ENCODE data around the gene TTLL5.

Gene TTLL5

DNA sequence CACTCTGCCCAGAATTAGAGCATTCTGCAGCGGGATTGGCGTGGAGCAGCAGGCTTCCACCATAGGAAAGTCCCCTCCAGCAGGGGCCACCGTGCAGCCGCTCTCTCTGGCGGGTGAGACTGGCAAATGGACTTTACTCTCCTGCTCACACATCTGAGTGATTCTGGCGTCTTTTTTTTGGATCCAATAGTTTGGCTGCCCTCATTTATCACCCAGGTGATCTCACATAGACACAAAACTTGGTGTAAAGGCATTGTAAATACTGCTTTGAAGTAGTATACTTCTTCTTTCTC, 190.5 kb downstream of the TTLL5 start:
- DNase-seq = no peak
- H3K27me3 ChIP-seq = no peaks in the 10 kb centered on the region
- TF ChIP-seq, protein P1, sequence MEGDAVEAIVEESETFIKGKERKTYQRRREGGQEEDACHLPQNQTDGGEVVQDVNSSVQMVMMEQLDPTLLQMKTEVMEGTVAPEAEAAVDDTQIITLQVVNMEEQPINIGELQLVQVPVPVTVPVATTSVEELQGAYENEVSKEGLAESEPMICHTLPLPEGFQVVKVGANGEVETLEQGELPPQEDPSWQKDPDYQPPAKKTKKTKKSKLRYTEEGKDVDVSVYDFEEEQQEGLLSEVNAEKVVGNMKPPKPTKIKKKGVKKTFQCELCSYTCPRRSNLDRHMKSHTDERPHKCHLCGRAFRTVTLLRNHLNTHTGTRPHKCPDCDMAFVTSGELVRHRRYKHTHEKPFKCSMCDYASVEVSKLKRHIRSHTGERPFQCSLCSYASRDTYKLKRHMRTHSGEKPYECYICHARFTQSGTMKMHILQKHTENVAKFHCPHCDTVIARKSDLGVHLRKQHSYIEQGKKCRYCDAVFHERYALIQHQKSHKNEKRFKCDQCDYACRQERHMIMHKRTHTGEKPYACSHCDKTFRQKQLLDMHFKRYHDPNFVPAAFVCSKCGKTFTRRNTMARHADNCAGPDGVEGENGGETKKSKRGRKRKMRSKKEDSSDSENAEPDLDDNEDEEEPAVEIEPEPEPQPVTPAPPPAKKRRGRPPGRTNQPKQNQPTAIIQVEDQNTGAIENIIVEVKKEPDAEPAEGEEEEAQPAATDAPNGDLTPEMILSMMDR (IDR thresholded peaks at IDR 0.05; ENCODE audit: low read depth, low read length) = no peak

DNA sequence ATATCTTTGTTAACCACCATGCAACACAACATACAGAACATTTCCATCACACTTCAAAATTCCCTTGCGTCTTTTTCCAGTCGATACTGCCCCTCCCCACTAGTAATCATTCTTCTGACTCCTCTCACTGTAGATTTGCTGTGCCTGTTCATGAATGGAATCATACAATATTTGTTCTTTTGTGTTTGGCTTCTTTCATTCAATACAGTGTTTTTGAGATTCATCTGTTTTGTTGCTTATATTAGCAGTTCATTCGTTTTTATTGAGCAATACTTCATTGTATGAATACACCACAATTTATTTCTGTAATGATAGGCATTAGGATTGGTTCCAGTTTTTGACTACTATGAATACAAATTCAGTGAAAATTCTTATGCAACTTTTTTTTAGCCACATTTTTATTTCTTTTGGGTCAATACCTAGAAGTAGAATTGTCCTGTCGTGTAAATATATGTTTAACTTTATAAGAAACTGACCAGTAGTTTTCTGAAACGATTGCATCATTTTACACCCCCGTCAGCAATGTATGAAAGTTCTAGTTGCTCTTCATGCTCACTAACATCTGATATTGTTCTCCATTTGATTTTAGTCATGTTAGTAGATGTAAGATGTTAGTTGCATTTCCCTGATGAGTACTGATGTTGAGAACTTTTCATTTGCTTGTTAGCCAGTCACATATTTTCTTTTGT, 193.2 kb downstream of the TTLL5 start:
- no peaks in the 10 kb centered on the region for H3K4me1 ChIP-seq
- H3K27me3 ChIP-seq = no peaks in the 10 kb centered on the region
- TF ChIP-seq, protein P1 (IDR thresholded peaks at IDR 0.05; ENCODE audit: low read depth, low read length) = no peak
- H3K36me3 ChIP-seq = no peaks in the 10 kb centered on the region
- H3K4me3 ChIP-seq (ENCODE audit: low read depth, low read length) = no peak overlapping the region
- no peak for DNase-seq
- no peaks in the 10 kb centered on the region for H3K9me3 ChIP-seq

More for the DNA sequence above, 190.5 kb downstream of the TTLL5 start:
- Histone ChIP-seq H3K4me3 (ENCODE audit: low read depth, low read length) (no peak overlapping the region), H3K9me3 (no peaks in the 10 kb centered on the region), H3K36me3 (no peaks in the 10 kb centered on the region), H3K4me1 (no peaks in the 10 kb centered on the region)

DNA sequence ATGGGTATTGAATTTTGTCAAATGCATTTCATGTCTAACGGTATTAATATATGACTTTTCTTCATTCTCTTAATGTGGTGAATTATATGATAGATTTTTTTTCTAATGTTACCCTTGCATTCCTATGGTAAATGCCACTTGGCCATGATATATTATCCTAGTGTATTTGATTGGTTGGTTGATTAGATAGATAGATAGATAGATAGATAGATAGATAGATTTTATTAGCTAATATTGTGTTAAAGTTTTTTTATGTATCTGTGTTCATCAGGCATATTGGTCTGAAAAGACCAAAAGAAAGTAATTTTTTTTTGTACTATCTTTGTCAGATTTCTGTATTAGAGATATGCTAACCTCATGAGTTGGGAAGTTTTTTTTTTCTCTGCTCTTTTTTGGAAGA, 196.2 kb downstream of the TTLL5 start:
- H3K9me3 ChIP-seq = no peaks in the 10 kb centered on the region
- H3K4me1 ChIP-seq = no peaks in the 10 kb centered on the region; the same call in 1 of the 2 replicates
- TF ChIP-seq, protein P1 (IDR thresholded peaks at IDR 0.05; ENCODE audit: low read depth, low read length) = no peak
- H3K27me3 ChIP-seq = no peaks in the 10 kb centered on the region
- H3K4me3 ChIP-seq (ENCODE audit: low read depth, low read length) = no peak overlapping the region
- no peak for DNase-seq
- H3K36me3 ChIP-seq = no peaks in the 10 kb centered on the region

DNA sequence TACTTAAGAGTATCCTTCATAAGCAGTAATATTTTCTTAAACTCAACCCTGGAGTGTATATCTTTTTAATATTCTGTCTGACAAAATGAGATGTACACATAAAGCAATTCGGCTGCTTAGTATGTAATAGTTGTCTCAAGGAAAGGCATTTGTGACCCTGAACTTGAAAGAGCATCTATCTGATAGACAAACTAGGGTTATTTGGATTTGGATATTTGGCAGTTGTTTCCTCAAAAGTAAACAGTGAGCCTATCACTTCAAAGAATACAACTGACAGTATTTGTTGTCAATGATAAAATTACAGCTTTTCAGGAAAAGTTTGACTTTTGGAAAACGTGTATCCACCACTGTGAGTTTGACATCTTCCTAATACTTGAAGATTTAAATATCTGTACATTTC, 197.3 kb downstream of the TTLL5 start:
- no peaks in the 10 kb centered on the region for H3K36me3 ChIP-seq
- H3K4me1 ChIP-seq = no peaks in the 10 kb centered on the region; the same call in 1 of the 2 replicates
- no peak overlapping the region for H3K4me3 ChIP-seq (ENCODE audit: low read depth, low read length)
- H3K9me3 ChIP-seq = no peaks in the 10 kb centered on the region
- no peak for DNase-seq
- no peaks in the 10 kb centered on the region for H3K27me3 ChIP-seq
- TF ChIP-seq, protein P1 (IDR thresholded peaks at IDR 0.05; ENCODE audit: low read depth, low read length) = no peak

DNA sequence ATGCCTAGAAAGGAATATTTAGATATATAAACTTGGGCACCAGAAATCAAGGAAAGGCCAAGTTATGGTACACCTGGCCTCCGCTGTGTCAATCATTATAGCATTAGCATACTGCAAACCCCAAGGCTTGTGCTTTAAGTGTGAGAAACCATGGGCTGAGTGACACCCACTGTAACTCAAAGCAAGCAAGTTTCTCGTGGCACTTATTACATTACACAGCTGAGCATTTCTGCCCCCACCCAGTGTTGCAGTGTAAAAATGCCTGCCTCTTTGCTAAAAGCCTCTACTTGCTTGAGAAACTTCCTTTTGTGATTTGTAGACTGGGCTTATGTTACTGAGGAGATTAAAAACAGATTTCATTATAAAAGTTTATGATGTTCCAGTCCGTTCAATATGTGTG, 198.7 kb downstream of the TTLL5 start:
- TF ChIP-seq, protein P1 (IDR thresholded peaks at IDR 0.05; ENCODE audit: low read depth, low read length) = no peak
- H3K9me3 ChIP-seq = no peaks in the 10 kb centered on the region
- H3K4me3 ChIP-seq (ENCODE audit: low read depth, low read length) = no peak overlapping the region
- H3K36me3 ChIP-seq = no peaks in the 10 kb centered on the region
- no peak for DNase-seq
- H3K27me3 ChIP-seq = no peaks in the 10 kb centered on the region
- no peaks in the 10 kb centered on the region; the same call in 1 of the 2 replicates for H3K4me1 ChIP-seq

DNA sequence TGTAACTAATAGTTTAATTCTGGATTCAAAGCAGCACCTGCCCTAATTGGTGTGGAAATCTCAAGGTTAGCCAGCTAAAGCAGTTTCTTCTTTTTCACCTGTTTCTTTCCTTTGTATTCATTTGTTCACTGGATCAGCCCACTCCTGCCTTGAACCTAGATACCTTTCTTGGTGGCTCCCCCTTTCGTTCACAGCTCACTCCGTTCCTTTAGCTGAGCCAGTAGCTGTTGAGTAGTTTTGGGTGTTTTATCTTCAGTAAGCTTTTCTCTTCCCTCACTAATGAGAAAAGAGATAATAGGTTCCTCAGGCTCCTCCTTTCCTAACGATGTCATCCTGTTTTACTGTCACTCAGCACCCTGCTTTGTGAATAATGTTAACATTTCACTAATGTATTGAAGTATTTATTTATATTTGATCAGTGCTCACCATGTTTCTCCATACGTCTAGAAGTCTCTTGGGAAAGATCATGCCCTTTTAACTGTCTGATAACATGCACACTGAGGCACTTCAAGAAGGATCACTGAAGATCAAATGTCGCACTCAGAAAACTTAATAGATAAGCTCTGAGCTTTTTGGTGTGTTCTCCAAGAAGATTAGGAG, 199.6 kb downstream of the TTLL5 start:
- Histone ChIP-seq H3K36me3 (no peaks in the 10 kb centered on the region), H3K4me1 (no peaks in the 10 kb centered on the region; the same call in 1 of the 2 replicates), H3K9me3 (no peaks in the 10 kb centered on the region), H3K27me3 (no peaks in the 10 kb centered on the region), H3K4me3 (ENCODE audit: low read depth, low read length) (no peak overlapping the region)
- DNase-seq = no peak
- TF ChIP-seq, protein P1 (IDR thresholded peaks at IDR 0.05; ENCODE audit: low read depth, low read length) = no peak

Data from BE2C (cell line).